GM18505 (cell line): ENCODE measurements around the gene SLC29A3.

ENCODE experiments used
- ATAC-seq: cut with Tn5 transposase; IDR thresholded peaks from one replicate; pipeline ENCODE4 v1.9.1; 2021; ENCODE audit not compliant: unreplicated experiment
- POLR2A ChIP-seq: IDR thresholded peaks from 4 replicates; pipeline ENCODE4 v1.6.1; 2011; ENCODE audit warnings: borderline replicate concordance; ENCODE audit not compliant: insufficient read depth, insufficient read length; ENCODE audit errors: extremely low read depth

The SLC29A3 gene

GRCh38 chr10:71374481-71375233 is 55.6 kb downstream of the SLC29A3 start:
- ATAC-seq, result no peak
- no peak for TF ChIP-seq POLR2A

- no peak for ATAC-seq
- no peak for TF ChIP-seq POLR2A
Observed at GRCh38 chr10:71375952-71376351, 56.9 kb downstream of the SLC29A3 start.

- no peak for ATAC-seq
- TF ChIP-seq POLR2A, result no peak
Observed at GRCh38 chr10:71378336-71379117, 59.5 kb downstream of the SLC29A3 start.

GRCh38 chr10:71379118-71379766 is 60.2 kb downstream of the SLC29A3 start:
- no peak for ATAC-seq
- no peak for TF ChIP-seq POLR2A

GRCh38 chr10:71380841-71381240 is 61.8 kb downstream of the SLC29A3 start:
- TF ChIP-seq POLR2A, result no peak
- ATAC-seq, result no peak

- TF ChIP-seq POLR2A, result no peak
- no peak for ATAC-seq
Observed at GRCh38 chr10:71381611-71382010, 62.6 kb downstream of the SLC29A3 start.

GRCh38 chr10:71382028-71382427 is 63.0 kb downstream of the SLC29A3 start:
- no peak for TF ChIP-seq POLR2A
- no peak for ATAC-seq

GRCh38 chr10:71382757-71383156 is 63.7 kb downstream of the SLC29A3 start:
- no peak for TF ChIP-seq POLR2A
- no peak for ATAC-seq

- no peak for TF ChIP-seq POLR2A
- no peak for ATAC-seq
Observed at GRCh38 chr10:71383972-71384687, 65.1 kb downstream of the SLC29A3 start.

- no peak for TF ChIP-seq POLR2A
Observed at GRCh38 chr10:71388171-71388570, 69.1 kb downstream of the SLC29A3 start.

GRCh38 chr10:71388583-71389310 is 69.7 kb downstream of the SLC29A3 start:
- no peak for TF ChIP-seq POLR2A
- ATAC-seq, result no peak

More at GRCh38 chr10:71388171-71388570, 69.1 kb downstream of the SLC29A3 start:
- ATAC-seq, result no peak

GRCh38 chr10:71389768-71390460 is 70.9 kb downstream of the SLC29A3 start:
- no peak for TF ChIP-seq POLR2A
- no peak for ATAC-seq

- ATAC-seq, result no peak
- TF ChIP-seq POLR2A, result no peak
Observed at GRCh38 chr10:71390461-71390835, 71.4 kb downstream of the SLC29A3 start.
